Measurements from ENCODE around the gene KRAS.

KRAS gene

DNA sequence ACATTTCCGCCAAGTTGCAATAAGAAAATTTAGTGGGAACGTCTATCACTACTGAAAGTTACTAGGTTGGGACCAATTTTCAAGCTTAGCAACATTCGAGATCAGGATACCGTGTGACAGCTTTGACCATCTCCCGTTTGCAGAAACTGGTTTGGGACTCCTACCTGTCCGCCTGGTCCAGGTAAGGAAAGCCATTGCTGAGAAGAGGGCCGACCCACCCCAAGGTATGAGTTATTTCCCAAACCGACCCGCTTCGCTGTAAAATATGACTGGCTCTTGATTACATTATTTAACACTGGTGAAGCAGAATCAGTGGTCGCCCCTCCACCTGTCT lies 56.0 kb downstream of the KRAS start:
- no peak for DNase-seq

DNA sequence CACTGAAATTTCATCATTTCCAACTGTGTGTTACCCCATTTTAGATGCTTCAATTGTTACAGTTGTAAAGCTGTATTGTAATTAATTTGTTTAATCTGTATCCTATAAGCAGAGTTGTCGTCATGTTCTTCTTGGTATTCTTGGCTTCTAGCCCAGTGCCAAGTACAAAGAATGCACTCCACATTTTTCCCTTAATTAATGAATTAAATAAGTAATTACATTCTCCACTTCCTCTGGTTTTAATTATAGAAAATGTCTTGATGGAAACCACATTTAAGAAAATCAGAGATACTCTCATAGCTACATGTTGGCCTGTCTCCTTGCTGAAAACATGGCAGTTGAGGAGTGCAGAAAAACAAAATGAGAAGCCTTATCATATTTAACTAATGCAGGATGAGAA lies 56.5 kb downstream of the KRAS start:
- no peak for DNase-seq

DNA sequence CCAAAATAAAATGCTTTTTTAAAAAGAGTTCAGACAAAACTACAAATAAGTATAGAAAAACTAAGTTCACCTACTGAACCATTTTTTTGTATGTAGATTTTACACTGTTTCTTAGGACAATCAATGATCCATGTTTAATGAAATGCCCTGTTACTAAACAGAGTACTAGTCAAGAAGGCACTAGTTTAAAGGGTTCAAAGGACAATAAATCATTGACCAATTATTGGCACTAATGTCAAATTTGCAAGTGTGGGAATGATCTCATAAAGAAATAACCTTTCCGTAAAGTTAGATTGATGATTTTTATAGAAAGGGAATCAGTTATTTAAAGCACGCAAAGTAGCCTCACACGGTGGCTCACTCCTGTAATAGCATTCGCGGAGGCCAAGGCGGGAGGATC lies 59.9 kb downstream of the KRAS start:
- DNase-seq = no peak

DNA sequence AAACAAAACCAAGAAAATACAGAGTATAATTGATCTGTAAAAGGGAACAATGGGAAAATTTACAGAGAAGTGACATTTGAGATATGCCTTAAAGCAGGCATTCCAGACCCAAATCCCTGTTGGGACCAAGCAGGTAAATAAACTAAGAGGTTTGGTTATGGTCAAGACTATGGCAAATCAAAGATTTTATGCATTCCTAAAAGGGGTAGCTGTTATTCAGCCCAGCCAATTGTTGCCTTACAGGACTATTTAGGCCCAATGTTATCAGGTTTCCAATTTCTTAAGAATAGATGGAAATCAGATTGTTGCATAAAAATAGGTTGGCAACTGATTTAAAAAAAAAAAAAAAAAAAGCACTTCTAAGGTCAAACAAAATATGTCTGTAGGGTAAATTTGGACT lies 61.1 kb downstream of the KRAS start:
- DNase-seq = no peak

DNA sequence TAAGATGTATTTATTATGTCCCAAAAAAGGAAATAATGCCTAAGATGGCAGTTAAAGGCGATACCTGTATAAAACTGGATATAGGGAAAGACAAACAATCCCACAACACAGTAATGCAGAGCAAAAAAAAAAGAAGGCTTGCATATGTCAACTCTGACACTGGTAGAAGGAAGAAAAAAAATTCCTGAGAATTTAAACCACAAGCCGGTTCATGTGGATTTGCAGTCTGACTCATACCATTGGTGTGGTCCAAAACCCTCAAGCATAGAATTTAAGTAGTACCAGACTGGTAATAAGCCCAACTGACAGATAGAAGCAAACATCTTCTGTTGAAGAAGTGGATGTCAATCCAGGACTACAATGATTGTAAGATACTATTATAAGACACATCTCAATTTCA lies 62.9 kb downstream of the KRAS start:
- no peak for DNase-seq

DNA sequence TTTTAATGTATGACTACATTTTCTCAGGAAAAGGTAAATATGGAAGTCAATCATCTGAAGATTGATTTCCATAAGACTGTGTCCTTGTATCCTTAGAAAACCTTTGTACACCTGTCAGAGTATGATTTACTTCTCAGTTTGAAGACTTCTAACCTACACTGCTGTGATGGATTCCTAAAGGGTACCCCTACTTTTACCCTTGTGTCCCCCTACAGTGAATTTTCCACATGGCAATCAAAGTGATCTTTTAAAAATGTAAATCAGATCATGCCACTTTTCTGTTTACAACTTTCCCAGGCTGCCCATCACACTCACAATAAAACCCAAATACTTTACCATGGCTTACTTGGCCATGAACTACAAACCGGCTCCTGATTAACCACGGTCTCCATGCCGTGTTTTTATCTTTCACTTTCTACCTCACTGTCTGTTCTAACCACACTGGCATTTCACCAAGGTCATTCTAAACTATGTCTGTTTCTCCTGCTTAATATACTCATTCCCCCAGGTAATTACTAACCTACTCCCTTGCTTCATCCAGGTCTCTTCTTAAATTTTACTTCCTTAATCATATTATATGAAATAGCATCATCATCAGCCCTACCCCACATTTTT lies 63.8 kb downstream of the KRAS start:
- peak; percentile 56 for DNase-seq

DNA sequence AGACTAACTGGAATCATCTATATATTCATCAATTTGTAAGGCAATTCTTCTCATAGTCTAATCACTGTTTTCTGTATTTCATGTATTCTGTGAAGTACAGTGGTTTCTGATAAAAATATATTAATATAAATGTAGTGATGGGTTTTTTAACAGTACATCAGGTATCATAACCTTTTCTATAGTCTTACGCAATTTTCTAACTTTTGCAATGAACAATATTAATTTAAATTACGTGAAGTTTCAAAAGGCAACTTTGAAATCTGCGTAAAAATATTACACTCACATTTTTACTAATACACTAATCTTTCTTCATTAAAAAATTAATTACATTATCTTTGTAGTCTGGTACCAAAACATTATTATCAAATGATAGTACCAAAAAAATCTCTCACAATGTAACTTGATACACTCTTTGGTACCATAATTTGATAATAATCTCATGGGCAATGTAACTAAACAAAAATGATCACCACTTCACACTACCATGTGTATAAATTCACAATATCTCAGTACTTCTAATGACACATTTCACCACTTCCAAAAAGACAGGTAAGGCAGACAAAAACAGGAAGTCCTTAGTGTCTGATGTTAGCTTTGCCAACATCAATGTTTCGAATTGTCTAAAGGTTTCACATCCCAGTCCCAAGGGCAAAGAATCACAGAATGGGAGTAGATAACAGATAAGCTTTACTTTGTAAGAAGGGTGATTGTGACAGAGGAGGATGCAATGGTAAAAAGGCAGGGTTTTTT lies 64.5 kb downstream of the KRAS start:
- DNase-seq = peak; percentile 54

DNA sequence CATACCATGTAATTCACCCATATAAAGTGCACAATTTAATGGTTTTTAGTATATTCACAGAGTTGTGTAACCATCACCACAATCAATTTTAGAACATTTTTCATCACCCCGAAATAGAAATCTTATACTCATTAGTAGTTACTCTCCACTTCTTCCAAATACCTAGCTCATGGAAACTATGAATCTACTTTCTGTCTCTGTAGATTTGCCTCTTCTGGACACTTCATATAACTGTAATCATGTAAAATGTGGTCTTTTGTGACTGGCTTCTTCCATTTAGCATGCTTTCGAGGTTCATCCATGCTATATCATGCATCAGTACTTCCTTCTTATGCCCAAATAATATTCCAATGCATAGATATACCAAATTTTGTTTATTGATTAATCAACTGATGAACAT lies 66.6 kb downstream of the KRAS start:
- no peak for DNase-seq

DNA sequence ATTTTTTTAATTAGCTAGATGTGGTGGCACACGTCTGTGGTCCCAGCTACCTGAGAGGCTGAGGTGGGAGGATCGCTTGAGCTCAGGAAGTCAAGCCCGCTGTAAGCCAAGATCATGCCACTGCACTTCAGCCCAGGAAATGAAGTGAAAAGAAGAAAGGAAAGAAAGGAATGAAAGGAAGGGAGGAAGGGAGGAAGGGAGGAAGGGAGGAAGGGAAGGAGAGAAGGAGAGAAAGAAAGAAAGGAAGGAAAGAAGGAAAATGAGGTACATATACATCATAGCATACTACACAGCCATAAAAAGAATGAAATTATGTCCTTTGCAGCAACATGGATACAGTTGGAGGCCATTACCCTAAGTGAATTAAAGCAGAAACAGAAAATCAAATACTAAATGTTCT lies 68.0 kb downstream of the KRAS start:
- DNase-seq = no peak

DNA sequence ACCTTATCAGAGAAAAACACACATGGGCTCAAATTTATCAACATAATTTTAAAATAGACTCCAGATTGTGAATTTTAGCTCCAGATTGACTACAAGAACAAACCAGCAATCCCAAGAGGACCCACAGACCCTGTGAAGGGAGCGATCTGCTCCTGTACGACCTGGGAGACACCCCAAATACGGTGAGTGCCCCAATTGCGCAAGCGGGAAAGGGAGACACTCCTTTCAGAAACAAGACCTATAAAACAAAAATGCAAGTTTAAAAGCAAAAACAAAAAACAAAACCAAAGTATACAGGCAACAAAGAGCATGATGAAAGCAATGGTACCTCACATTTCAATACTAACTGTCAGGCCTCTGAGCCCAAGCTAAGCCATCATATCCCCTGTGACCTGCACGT lies 87.9 kb downstream of the KRAS start:
- DNase-seq = no peak

DNA sequence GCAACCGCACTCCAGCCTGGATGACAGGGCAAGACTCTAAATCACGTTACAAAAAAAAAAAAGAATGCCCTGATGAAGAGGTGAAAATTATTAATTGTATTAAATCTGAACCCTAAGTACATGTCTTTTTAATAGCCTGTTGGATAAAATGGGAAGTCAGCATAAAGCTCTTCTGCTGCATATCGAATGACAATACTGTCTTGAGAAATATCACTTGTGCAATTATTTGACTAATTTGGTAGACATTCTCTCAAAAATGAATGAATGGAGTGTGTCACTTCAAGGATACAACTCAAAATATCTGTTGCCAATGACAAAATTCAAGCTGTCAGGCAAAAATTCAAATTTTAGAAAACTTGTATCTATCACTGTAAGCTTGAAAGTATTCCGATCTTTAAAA lies 94.7 kb downstream of the KRAS start:
- no peak for DNase-seq

DNA sequence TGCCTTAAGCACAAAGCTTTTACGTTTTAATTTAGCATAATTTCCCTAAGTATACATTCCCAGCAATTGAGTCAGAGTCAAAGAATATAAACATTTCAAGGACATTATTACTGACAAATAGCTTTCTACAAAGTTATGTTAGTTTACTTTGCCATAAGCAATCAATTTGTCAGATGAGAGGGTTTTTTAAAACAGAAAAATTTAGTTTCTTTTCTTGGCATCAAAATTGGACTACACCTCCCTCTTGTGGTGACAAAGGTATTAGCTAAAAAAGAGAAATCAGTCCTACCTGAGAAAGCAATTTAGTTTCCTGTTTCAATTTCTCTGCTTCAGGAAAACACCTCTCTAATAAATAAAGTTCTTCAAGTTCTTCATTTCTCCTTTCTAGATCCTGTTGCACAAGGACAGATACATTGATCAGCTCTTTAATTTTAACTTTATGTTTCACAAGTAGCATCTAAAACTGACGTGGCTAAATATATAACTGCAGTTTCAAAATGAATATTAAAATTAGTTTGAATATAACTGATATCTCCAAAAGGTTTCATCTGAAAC lies 95.6 kb downstream of the KRAS start:
- DNase-seq = peak; percentile 48
